ENCODE results near the gene PAPOLG.
A peak's percentile ranks its signal among the peaks of the same experiment; 100 is the strongest.

The PAPOLG gene

DNA sequence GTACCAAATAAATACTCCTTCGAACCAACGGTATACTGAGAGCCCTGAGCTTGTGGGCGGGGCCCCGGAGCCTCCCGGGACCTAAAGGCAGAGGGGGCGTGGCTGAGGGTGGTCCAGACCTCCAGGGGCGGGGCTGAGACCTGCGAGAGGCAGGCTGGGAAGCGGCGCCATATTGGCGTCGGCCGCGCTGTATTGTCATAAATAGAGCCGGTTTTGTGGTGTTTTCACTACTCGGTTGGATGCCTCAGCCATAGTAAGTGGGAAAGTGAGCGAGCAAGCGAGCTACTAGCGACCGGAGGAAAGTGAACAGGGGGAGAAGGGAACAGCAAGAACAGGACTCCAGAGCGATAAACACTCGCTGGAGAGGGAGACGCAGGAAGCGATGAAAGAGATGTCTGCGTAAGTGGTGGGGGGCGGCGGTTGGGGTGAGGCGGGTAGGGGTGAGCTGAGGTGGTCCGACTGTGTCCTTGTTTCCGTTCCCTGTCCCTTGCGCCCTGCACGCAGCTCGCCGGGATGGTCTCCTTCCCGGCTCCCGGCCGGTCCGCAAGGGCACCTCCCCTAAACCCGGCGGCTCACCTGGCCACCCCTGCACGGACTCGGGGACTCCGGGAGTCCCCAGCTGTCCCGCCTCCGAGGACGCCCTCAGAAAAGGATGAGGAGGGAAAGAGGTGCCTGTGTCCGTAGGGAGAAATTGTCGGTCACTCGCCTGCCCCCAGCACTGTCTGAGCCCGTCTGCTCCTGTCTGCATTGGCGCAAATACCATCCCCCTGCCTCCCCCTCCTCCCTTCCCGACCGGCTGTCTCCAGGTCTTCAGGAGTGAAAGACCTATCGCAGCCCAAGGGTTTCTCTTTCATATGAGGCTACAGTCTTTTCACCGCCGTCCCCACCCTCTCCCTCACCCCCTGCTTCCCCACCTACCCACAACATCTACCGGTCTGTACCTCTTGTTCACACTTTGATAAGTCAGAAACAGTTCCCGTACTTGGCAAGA is at the start of gene PAPOLG:
PAPOLG (plus strand) TSS at position 172 of the 991 bp plus-strand sequence; CDS start at position 383, 211 bp downstream.
- DNase-seq (ENCODE audit: low read depth in 3 of 3, low spot score in 1 of 3), result peak; percentile 89 to 97 (median 91)

DNA sequence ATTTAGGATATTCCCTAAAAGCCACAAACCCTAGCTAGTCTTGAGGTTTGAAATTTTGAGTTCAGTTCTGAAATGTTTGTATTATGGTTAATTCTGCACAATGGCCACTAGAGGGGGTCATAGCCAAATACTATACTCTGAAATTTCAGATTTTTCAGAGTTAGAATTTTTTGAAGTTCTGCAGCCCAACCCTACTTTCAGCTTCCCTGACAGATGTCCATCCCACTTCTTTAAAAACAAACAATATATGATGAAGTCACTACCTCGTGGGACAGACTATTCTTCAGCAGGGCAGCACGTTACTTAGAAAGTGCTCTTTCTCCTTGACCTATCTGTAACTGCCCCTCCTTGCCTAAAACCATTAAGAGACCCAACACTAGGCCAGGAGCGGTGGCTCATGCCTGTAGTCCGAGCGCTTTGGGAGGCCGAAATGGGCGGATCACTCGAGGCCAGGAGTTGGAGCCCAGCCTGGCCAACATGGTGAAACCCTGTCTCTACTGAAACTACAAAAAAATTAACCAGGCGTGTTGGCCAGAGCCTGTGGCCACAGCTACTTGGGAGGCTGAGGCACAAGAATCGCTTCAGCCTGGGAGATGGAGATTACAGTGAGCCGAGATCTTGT is 48.2 kb upstream of the PAPOLG start:
- DNase-seq (ENCODE audit: low read depth in 3 of 3, low spot score in 1 of 3), result no peak

DNA sequence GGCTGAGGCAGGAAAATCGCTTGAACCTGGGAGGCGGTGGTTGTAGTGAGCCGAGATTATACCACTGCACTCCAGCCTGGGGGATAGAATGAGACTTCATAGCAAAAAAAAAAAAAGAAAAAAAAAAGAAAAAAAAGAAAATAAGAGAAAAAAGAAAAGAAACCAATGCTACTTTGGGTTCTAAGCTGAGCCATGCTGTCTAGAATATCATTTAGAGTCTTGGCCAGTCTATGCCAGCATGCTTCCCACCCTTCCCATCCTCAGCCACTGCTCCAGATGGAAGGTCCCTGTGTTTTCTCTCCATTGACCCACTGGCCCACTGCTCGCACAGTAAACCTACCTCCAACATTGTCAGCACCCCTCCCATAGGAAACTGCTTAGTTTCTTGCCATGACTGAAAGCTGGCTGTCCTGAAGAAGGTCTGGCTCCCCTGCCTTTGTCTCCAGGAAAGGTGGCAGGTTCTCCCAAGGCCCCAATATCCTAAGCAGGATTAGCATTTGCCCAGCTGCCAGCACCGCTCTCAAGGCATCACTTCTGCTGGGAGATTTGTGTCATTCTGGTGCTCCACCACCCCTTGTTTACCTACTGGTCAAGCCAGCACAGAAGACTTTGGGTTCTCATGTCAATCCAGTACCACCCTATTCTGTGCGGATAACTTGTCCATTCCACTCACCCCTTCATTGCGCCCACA is 47.3 kb upstream of the PAPOLG start:
- DNase-seq (ENCODE audit: low read depth in 3 of 3, low spot score in 1 of 3), result no peak

DNA sequence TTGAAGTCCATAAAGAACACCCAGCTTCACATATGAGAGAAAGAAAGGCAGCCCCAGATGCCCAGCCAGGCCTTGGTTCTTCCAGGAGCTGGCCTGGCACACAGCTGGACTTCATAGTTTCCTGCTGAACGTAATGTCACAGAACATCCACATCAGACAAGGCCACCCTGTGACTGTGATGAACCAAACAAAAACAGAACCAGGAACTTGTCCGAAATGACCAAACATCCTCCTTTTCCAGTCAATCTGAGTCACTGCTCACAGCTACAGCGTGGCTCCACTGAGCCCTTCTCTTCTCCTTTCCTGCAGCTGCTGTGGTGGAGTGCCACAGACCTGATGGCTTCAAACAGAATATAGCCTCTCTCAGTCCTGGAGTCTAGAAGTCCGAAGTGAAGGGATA is 45.4 kb upstream of the PAPOLG start:
- DNase-seq (ENCODE audit: low read depth in 3 of 3, low spot score in 1 of 3), result no peak

DNA sequence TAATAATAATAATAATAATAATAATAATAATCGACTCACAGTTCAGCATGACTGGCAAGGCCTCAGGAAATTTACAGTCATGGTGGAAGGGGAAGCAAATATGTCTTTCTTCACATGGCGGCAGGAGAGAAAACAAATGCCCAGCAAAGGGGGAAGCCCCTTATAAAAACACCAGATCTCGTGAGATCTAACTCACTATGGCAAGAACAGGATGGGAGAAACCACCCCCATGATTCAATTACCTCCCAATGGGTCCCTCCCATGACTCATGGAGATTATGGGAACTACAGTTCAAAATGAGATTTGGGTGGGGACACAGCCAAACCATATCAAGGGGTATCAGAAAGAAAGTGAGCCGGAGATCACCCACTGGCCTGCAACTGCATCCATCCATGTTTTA is 40.5 kb upstream of the PAPOLG start:
- DNase-seq (ENCODE audit: low read depth in 3 of 3, low spot score in 1 of 3), result no peak

DNA sequence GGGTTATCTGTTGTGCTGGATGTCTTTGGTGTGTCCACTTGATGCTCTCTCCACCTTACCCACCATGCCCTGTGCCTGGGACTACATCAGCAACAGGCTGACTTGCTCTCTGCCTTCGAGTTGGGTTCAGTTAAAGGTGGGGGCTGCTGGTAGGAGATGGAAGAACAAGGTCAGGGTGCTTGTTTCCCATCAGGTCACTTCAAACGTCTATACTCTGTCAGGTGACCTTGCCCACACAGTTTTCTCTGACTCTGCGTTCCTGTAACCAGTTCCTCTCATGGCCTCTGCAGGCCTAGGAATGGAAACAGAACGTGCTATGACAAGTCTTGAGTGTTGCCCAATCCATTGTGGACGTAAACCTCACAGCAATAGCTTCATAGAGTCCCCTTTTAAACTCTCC is 38.4 kb upstream of the PAPOLG start:
- DNase-seq (ENCODE audit: low read depth in 3 of 3, low spot score in 1 of 3), result no peak

DNA sequence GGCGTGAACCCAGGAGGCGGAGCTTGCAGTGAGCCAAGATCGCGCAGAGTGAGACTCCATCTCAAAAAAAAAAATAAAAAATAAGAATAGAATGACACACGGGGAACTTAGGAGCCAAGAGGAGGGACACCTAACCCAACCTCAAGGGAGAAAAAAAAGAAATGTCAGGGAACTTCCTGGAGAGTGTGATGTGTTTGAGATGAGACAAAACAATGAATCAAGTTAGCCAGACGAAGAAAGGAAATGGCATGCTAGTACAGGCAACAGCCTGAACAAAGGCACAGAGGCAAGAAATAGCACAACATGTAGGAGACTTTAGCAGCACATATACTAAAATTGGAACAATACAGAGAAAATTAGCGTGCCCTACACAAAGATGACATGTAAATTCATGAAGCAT is 36.7 kb upstream of the PAPOLG start:
- no peak for DNase-seq (ENCODE audit: low read depth in 3 of 3, low spot score in 1 of 3)

DNA sequence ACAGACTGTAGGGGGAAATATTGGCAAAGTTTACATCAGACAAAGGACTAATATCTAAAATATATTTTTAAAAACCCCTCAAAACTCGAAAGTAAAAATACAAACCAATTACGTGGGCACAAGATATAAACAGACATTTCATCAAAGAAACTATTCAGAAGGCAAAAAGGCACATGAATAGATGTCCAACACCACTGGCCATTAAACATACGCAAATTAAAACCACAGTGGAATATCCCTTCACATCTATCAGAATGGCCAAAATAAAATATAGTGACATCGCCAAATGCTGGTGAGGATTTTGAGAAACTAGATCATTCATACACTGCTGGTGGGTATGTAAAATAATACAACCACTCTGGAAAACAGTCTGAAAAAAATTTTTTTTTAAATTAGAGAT is 30.6 kb upstream of the PAPOLG start:
- no peak for DNase-seq (ENCODE audit: low read depth in 3 of 3, low spot score in 1 of 3)

DNA sequence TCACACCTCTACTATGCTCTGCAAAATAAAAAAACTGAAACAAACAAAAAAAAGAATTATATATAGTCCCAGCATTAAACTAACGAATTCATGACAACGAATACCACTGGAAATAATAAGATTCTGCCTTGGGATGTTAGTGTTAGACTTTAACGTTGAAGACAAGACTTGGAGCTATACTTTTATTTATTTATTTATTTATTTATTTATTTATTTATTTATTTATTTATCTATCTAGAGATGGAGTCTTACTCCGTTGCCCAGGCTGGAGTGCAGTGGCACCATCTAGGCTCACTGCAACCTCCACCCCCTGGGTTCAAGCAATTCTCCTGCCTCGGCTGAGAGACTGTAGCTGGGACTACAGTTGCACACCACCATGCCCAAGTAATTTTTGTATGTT is 27.2 kb upstream of the PAPOLG start:
- DNase-seq (ENCODE audit: low read depth in 3 of 3, low spot score in 1 of 3), result no peak

DNA sequence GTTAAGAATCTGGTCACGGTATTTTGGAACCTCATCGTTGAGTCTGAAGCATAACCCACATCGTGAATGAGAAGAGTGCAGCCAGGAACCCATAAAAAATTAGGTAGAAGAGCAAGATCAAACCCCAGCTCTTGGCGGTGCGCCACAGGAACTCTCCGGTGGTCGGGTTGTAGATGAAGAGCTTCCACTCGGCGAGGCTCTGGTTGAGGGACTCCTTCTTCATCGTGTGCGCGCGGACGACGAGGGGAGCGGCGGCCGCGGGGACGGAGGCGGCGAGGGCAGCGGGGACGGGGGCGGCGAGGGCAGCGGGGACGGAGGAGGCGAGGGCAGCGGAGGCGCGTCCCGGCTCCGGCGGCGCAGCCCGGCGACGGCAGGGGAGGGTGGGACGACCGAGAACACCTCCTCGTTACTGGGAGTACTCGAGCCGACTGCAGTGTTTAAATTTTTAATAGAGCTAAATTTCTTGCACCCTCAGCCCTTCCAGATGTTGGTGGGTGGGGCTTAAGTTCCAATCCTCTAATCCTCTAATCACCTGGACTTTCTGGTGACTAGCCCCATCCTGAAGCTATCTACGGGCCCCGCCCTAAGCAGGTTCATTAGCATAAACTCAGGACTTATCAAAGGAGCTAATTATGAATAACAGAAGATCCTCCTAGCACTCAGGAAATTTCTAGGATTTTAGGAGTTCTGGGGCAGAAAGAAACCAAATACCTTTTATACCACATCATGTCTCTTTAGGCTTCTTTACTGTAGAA is 20.4 kb upstream of the PAPOLG start:
- no peak for DNase-seq (ENCODE audit: low read depth in 3 of 3, low spot score in 1 of 3)

DNA sequence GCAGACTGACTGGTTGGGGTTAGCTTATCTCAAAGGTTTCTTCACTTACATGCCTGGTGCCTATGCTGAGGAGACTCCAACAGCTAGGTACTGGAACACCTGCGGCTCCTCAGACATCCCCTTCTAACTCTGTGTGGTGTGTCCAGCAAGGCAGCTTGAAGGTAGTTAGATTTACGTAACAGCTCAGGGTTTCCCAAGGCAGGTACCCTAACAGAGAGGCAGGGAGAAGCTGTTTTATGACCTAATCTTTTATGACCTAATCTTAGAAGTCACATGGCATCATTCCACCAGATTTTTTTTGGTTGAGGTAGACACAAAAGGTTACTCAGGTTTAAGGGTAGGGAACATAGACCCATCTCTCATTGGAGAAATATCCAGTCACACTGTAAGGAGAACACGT is 17.4 kb upstream of the PAPOLG start:
- no peak for DNase-seq (ENCODE audit: low read depth in 3 of 3, low spot score in 1 of 3)

DNA sequence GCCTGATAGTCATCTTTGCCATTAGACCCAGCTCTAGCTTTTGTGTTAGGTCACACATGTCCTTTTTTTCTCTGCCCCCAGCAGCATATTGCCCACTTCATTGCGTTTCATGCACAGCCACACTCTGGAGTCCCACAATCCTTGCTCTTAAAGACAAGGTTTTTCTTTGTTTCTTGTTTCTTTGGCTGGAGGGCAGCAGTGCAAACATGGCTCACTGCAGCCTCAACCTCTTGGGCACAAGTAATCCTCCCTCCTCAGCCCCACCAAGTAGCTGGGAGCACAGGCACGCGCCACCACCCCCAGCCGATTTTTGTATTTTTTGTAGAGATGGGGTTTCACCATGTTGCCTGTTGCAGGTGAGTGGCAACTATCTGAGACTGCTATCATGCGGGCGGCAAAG is 16.9 kb upstream of the PAPOLG start:
- no peak for DNase-seq (ENCODE audit: low read depth in 3 of 3, low spot score in 1 of 3)

DNA sequence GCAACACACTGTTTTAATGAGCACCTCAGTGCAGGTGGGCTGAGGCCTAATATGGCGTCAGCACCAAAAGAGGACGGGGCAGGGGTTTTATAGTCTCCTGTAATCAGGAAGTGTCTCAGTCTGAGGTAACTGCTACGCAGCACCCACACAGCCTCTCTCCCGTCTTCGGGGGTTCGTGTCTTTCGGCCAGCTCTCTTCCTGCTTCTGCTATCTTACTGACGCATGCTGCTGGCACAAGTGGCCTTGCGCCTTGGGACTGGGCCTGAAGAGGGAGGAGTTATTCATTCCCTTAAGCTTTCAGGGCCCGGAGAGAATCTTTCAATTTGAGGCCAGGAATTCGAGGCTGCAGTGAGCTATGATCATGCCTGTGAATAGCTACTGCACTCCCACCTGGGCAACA is 14.5 kb upstream of the PAPOLG start:
- DNase-seq (ENCODE audit: low read depth in 3 of 3, low spot score in 1 of 3), result no peak

DNA sequence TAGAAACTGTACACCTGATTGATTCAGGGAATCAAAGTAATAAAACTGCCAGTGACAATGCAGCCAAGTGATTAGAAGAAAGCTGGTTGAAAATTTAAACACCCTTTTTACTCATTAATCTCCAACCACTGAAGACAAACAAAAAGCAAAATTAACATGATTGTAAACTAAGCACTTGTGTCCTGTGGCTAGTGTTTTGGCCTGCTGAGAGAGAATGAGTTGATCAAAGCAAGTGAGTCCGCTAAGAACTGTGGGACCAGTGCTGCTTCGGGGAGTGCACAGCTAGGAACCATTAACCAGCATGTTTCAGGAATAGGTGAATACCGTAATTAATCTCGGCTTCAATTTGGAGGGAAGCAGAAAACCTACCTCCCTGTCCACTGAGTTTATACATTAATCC is 13.6 kb upstream of the PAPOLG start:
- DNase-seq (ENCODE audit: low read depth in 3 of 3, low spot score in 1 of 3), result no peak

DNA sequence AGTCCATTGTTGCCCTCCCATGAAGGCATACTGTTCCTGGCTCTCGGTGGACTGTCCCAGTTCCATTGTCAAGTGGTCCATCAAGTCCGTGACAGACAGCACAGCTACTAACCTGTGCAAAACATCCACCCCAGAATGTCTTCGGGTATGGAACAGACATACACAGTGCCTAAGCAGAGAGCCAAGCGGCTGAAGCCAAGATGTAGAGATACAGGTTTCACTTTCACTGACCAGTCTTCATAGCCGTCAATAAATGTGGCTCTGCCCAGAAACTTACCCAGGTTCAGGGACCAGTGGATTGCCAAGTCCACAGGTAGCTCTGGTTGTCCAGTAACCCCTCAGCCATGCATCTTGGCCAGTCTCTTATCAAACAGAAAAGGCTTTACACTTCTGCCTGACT is 10.7 kb upstream of the PAPOLG start:
- no peak for DNase-seq (ENCODE audit: low read depth in 3 of 3, low spot score in 1 of 3)

DNA sequence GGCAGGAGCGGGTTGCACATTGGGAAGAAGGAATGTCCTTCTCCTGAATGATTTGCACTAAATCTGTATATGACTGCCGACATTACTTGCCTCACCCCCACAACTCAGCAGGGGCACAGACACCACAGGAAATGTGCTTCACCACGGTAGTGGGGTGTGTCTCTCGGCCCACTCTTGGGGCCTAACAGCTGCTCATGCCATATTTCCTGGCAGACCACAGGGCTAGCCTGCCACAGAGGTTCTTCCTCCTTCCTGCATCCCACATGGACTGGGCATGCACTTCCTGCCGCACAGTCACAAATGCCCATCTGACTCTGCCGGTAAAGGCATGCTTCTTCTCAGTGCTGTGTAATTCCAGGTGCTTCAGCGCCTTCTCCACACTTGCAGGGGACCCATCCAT is 10.3 kb upstream of the PAPOLG start:
- DNase-seq (ENCODE audit: low read depth in 3 of 3, low spot score in 1 of 3), result no peak

DNA sequence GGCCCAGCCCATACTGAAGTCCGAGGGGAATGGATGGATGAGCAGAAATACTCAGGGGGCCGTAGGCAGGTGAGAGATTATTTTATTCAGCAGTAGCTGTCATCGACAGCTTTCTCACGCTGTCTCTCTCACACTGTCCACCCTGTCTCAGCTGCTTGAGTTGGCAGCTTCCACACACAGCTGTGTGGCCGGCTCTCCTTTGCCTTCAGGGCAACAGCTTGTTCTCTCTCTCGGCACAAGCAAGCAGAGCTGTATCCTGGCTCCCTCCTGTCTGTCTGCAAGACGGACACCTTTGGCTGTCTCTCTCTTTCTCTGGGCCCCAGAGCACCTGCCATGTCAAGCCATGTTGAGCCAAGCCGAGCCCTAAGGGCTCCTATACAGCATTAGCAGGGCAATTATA is 9.8 kb upstream of the PAPOLG start:
- DNase-seq (ENCODE audit: low read depth in 3 of 3, low spot score in 1 of 3), result no peak

DNA sequence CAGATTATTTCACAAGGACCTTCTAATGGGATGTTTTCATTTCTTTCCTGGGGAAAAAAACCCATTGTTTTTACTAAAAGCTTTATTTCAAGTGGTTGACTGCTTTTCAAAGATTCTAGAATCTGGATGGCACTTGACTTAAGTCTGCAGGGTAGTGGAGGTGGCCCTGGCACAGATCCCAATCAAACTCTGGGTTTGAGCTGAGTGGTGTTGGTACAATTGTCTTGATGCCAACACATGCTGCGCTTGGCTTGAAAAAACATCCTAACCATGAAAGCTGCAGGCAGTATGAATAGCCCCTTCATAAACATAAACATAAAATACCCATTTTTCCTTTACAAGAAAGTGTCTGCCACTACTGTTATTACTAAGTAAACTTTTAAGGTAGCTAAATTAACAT is 3.6 kb downstream of the PAPOLG start:
- DNase-seq (ENCODE audit: low read depth in 3 of 3, low spot score in 1 of 3), result no peak

DNA sequence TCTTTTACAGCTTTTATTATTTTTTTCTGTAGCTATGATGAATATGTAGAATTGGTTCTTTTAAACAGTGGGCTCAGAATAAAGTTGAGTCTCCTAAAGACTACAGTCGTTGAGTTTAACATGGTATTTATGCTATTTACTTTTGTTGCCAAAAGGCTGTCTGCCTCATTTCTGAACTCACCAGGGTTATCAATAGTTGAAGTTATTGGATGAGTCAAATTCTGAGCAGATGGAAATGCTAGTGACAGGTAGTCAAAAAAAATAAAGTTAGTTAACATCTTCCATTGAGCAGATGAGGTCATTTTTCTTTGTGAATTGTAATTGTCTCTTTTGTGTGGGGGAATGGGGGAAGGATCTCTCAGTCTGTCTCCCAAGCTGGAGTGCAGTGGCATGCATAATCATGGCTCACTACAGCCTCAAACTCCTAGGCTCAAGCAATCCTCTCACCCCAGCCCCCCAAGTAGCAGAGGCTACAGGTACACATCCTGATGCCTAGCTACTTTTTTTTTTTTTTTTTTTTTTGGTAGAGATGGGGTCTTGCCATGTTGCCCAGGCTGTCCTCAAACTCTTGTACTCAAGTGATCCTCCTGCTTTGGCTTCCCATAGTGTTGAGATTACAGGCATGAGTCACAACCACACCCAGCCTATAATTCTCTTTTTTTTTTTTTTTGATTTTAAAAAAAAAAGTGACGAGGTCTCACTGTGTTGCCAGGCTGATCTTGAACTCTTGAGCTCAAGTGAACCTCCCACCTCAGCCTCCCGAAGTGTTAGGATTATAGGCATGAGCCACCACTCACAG is 8.9 kb downstream of the PAPOLG start:
- DNase-seq (ENCODE audit: low read depth in 3 of 3, low spot score in 1 of 3), result no peak

DNA sequence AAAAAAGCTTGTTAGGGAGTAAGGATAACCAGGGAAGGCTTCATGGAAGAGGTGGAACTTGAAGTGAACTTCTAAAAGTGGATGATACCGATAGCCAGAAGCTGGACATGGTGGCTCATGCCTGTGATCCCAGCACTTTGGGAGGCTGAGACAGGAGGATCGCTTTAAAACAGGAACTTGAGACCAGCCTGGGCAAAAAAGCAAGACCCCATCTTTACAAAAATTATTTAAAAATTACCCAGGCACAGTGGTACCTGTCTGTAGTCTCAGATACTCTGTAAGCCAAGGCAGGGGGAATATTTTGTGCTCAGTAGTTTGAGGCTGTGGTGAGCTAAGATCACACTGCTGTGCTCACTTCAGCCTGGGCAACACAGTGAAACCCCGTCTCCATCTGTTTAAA is 10.2 kb downstream of the PAPOLG start:
- DNase-seq (ENCODE audit: low read depth in 3 of 3, low spot score in 1 of 3), result no peak
